ENCODE data around the gene FRMPD4.

DNA sequence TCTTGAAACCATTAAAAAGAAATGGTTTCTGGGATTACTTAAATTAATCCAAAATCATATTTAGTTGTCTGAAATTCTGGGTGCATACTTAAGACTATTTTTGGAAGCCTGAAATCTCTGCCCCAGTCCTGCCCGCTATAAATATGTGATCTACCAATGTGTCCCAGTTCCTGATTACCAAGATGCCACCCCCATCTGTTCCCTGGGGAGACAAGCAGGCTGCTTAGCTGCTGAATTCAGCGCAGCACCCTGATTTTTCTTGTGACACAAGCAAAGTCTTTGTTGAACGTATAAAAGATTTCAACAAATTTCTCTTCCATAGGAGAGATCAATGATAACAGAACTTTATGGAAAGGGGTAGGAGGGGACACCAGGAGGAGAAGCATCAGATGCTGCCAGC is 552.4 kb downstream of the FRMPD4 start:
- no peak for TF ChIP-seq CHD4 (IDR thresholded peaks at IDR 0.05; ENCODE audit: borderline replicate concordance, low read length)
- no peak for TF ChIP-seq JUND (CRISPR knock-in tag; IDR thresholded peaks at IDR 0.05)
- TF ChIP-seq, protein P1, sequence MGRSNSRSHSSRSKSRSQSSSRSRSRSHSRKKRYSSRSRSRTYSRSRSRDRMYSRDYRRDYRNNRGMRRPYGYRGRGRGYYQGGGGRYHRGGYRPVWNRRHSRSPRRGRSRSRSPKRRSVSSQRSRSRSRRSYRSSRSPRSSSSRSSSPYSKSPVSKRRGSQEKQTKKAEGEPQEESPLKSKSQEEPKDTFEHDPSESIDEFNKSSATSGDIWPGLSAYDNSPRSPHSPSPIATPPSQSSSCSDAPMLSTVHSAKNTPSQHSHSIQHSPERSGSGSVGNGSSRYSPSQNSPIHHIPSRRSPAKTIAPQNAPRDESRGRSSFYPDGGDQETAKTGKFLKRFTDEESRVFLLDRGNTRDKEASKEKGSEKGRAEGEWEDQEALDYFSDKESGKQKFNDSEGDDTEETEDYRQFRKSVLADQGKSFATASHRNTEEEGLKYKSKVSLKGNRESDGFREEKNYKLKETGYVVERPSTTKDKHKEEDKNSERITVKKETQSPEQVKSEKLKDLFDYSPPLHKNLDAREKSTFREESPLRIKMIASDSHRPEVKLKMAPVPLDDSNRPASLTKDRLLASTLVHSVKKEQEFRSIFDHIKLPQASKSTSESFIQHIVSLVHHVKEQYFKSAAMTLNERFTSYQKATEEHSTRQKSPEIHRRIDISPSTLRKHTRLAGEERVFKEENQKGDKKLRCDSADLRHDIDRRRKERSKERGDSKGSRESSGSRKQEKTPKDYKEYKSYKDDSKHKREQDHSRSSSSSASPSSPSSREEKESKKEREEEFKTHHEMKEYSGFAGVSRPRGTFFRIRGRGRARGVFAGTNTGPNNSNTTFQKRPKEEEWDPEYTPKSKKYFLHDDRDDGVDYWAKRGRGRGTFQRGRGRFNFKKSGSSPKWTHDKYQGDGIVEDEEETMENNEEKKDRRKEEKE (IDR thresholded peaks at IDR 0.05) = no peak
- TF ChIP-seq POLR2AphosphoS5 (IDR thresholded peaks at IDR 0.05; ENCODE audit: low read depth, low read length) = no peak
- no peak for TF ChIP-seq HIVEP1 (CRISPR knock-in tag; IDR thresholded peaks at IDR 0.05)
- TF ChIP-seq, protein P2, sequence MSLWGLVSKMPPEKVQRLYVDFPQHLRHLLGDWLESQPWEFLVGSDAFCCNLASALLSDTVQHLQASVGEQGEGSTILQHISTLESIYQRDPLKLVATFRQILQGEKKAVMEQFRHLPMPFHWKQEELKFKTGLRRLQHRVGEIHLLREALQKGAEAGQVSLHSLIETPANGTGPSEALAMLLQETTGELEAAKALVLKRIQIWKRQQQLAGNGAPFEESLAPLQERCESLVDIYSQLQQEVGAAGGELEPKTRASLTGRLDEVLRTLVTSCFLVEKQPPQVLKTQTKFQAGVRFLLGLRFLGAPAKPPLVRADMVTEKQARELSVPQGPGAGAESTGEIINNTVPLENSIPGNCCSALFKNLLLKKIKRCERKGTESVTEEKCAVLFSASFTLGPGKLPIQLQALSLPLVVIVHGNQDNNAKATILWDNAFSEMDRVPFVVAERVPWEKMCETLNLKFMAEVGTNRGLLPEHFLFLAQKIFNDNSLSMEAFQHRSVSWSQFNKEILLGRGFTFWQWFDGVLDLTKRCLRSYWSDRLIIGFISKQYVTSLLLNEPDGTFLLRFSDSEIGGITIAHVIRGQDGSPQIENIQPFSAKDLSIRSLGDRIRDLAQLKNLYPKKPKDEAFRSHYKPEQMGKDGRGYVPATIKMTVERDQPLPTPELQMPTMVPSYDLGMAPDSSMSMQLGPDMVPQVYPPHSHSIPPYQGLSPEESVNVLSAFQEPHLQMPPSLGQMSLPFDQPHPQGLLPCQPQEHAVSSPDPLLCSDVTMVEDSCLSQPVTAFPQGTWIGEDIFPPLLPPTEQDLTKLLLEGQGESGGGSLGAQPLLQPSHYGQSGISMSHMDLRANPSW (CRISPR knock-in tag; IDR thresholded peaks at IDR 0.05; ENCODE audit: borderline replicate concordance) = no peak
- TF ChIP-seq, protein P3, sequence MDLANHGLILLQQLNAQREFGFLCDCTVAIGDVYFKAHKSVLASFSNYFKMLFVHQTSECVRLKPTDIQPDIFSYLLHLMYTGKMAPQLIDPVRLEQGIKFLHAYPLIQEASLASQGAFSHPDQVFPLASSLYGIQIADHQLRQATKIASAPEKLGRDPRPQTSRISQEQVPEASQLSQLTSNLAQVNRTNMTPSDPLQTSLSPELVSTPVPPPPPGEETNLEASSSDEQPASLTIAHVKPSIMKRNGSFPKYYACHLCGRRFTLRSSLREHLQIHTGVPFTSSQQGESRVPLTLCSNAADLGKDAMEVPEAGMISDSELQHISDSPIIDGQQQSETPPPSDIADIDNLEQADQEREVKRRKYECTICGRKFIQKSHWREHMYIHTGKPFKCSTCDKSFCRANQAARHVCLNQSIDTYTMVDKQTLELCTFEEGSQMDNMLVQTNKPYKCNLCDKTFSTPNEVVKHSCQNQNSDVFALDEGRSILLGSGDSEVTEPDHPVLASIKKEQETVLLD (CRISPR knock-in tag; IDR thresholded peaks at IDR 0.05; ENCODE audit: low read depth) = no peak
- TF ChIP-seq ZBTB7A (CRISPR knock-in tag; IDR thresholded peaks at IDR 0.05) = no peak
- no peak for TF ChIP-seq CTCF (CRISPR knock-in tag; IDR thresholded peaks at IDR 0.05)
- no peak for TF ChIP-seq KMT2A (CRISPR knock-in tag; IDR thresholded peaks at IDR 0.05)

Measured in HepG2 (cell line).